IPS DF 19.7 (cell line): Measurements from ENCODE around the gene NEK11.

Experiments
- DNase-seq: peaks from one replicate; pipeline ENCODE4 v3.0.0-alpha.2; 2013; ENCODE audit warnings: low read depth, low spot score

NEK11 gene, protein sequence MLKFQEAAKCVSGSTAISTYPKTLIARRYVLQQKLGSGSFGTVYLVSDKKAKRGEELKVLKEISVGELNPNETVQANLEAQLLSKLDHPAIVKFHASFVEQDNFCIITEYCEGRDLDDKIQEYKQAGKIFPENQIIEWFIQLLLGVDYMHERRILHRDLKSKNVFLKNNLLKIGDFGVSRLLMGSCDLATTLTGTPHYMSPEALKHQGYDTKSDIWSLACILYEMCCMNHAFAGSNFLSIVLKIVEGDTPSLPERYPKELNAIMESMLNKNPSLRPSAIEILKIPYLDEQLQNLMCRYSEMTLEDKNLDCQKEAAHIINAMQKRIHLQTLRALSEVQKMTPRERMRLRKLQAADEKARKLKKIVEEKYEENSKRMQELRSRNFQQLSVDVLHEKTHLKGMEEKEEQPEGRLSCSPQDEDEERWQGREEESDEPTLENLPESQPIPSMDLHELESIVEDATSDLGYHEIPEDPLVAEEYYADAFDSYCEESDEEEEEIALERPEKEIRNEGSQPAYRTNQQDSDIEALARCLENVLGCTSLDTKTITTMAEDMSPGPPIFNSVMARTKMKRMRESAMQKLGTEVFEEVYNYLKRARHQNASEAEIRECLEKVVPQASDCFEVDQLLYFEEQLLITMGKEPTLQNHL

DNA sequence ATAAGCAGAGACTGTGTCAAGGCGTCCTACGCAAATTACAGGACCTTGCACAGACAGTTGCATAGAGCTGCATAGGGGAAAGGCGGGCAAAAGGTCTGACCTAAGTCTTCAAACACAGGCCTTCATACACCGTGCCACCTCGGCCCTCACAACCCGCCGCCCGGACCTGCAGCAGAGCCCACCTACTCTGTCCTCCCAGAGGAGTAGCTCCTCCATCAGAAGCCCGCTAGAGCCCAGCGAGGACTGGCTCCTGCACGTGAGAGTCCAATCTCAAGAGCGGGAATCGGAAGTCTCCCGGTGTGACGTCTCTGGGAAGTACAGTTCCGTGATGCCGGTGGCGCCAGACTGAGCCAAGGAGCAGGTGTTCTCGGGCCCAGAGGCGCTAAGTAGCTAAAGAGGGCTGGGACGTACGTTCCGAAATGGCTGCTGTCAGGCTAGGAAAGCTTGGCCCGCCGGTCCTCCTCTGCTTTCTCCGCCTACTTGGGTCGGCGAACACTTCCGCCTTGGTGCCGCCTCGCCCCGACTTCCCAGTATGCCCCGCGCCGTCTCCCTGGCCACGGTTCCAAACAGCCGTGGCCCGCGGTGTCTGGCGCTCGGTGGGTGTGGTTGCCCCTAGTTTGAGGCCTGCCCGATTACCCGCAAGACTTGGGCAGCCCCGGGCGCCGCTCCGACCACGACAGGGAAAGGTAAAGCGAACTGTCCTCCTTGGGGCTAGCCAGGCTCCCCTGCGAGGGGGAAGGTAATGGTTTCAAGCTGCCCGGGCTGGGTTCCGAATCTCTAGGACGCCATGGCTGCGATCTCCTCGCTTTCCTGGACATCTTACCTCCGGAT is at the start of gene NEK11, which contains the start of gene ASTE1:
TSS of gene NEK11 (plus strand) at position 557 of the 831 bp plus-strand sequence. CDS start 2,832 bp downstream, outside the sequence.
TSS of gene ASTE1 (minus strand) at position 505 of the 831 bp plus-strand sequence. CDS start 1,519 bp downstream, outside the sequence.
- peak; percentile 25 for DNase-seq

DNA sequence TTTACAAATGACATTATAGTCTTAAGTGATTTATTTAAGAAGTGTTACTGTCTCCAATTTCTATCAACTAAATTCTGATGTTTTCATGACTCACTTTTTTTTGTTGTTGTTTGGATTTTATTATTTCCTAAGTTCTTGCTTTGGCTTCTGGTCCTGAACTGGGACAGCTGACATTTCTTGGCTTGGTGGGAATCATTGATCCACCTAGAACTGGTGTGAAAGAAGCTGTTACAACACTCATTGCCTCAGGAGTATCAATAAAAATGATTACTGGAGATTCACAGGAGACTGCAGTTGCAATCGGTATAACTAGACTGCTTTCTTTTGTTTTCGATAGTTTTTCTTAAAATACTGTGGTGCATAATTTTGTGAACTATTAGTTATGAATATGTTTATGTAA is 47.6 kb upstream of the NEK11 start:
- no peak for DNase-seq

DNA sequence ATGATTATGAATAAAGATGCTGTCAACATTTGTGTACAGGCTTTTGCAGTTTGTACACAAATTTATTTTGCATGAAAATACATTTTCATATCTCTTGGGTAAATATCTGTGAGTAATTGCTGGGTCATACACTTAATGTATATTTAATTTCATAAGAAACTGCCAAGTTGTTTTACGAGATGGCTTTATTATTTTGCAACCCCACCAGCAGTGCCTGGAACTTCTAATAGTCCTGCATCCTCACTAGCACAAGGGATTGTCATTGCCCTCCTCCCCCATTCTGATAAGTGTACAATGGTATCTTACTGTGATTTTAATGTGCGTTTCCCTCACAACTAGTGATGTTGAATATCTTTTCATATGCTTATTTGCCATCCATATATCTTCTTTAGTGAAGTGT is 45.2 kb upstream of the NEK11 start:
- no peak for DNase-seq

DNA sequence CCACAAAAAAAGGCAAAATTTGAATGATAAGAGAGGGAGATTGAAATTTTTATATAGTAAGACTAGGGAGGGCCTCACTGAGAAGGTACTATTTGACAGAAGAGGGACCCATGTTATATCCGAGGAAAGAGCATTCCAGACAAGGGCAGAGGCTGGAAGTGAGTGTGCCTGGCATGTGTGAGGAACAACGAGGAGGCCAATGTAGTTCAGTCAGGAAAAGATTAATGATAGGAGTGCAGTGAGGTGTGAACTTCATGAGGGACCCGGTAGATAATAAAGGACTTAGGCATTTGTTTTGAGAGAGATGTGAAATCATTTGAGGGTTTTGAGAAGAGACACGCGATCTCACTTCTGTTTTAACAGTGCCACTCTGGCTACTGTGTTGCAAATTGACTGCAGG is 36.4 kb upstream of the NEK11 start:
- DNase-seq = no peak

DNA sequence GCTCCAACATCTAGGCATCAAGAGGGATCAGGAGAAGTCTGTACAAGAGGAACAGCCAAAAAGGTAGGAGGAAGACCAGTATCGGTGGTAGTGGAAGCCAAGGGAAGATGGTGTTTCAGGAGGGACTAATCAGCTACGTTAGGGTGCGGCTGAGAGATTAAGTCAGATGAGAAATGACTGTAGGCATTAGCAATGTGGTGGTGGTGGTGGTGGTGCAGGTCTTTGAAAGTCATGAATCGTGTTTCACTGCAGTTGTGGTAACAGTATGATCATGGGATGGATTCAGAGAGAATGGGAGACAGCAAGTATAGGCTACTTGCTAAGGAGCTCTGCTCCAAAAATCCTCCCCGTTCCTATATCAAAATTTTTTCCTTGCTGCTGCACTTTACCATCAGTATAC is 35.6 kb upstream of the NEK11 start:
- no peak for DNase-seq

DNA sequence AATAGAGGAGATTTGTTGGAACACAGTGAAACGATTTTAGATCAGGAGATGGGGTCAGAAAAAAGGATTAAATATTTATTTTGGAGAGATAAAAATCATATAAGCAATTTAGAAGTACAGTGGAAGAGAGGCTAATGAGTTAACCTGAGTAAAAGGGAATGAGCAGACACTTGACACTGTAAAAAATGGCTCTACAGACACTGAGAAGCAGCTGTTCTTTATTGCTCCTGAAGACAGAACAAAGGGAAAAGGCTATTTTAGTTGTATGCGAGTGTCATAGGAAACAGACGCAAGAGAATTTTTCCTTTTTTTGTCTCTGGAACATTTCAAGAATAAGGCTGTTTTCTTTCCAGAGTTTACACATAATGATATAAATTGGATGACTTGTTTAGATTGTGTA is 34.3 kb upstream of the NEK11 start:
- no peak for DNase-seq

DNA sequence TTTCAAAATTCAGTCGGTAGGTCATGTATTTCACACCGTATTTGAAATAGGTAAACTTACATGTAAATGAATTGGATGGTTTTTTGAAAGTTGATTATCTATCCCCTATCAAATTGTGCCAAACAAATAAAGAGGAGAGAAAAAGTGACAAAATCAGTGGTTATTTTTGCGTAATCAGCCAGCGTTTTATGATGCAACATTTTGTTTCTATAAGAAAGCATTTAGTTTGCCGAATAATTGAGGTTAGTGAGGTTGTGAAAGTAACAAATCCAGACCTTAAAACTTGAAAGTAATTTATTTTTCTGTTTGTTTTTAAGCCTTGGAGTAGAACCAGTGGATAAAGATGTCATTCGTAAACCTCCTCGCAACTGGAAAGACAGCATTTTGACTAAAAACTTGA is 29.4 kb upstream of the NEK11 start:
- DNase-seq = no peak

DNA sequence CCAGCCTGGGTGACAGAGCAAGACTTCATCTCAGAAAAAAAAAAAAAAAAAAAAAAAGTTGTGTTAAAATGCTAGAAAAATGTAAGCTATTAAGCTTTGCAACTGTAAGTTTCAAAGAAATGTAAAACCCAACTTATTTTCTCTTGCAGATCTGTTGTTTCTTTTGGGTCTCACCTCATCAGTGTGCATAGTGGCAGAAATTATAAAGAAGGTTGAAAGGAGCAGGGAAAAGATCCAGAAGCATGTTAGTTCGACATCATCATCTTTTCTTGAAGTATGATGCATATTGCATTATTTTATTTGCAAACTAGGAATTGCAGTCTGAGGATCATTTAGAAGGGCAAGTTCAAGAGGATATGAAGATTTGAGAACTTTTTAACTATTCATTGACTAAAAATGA is 25.6 kb upstream of the NEK11 start:
- DNase-seq = no peak

DNA sequence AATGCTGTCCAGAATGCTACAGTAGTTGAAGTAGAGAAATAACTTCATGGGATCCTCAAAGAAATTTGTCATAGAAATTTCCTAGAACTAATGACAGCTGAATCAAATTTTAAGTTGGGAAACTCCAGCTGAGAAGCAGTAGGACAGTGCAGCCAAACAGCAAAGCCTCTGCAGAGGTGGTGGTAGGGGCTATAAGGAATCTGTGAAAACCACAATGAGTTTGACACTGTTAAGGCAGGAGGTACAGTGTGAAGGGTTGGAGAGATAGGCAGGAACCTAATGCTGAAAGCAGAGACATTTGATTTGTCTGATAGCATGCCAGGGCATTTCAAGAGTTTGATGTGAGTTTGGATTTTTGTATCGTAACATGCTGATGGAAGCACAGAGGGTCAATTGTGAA is 22.1 kb upstream of the NEK11 start:
- no peak for DNase-seq

DNA sequence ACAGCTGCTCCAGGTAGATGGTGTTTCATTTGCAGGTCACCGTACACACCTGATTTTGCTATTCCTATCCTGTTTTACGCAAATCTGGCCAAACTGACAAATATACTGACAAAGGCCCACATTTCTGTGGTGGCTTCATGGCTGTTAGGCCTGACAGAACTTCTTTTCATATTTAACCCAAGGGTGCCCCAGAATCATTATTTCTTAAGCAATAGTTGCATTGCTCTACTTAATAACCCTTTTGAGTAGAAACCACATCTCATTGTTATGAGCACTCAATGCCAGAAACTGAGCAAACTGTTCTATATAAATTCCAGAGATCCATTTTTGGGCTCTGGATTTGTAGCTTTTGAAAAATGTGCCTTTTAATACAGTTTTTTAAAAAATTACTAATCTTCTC is 19.4 kb upstream of the NEK11 start:
- no peak for DNase-seq

DNA sequence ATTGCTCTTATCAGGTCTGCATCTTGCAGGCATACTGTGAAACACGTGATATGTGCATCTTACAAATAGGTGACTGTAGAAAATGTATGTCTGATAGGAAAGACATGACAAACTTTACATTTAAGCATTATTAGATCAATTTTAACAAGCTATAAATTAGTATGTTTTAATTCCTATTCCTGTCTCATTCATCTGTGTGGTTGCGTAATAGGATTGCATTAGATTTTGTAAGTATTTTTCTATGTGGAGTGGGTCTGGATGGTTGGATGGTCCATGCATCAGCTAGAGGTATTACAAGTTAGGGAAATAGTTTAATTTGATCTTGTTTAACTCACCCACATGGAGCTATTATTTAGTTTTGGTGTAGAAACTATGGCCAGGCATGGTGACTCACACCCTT is 18.9 kb upstream of the NEK11 start:
- DNase-seq = no peak

DNA sequence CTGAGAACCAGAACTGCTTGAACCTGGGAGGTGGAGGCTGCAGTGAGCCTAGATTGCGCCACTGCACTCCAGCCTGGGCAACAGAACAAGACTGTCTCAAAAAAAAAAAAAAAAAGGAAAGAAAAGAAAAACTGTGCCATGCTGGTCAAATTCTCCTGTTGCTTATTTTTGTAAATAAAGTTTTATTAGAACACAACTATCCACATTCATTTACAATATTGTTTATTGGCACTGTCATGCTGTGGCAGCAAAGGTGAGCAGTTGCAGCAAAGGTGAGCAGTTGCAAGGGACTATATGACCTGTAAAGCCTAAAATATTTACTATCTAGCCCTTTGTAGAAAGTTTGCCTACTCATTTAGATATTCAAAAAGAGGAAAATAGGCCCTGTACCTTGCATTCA is 18.4 kb upstream of the NEK11 start:
- no peak for DNase-seq

DNA sequence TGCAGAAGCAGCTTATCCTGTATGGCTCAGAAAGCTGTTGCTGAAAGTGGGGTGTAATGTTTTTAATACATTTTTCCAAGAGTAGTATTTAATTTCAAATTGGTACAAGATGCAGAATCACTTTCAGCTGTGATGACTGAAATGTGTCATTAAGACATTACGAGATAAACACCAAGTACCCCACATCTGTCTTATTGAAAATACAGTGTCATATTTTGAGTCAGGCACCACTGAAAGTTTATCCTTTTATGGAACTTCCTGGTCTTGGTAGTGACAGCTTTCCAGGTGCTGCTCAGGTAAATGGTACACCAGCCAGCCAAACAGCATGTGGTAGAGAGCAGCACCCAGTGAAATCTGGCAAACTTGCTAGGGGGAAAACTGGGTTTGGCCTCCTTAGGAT is 17.0 kb upstream of the NEK11 start:
- DNase-seq = no peak

DNA sequence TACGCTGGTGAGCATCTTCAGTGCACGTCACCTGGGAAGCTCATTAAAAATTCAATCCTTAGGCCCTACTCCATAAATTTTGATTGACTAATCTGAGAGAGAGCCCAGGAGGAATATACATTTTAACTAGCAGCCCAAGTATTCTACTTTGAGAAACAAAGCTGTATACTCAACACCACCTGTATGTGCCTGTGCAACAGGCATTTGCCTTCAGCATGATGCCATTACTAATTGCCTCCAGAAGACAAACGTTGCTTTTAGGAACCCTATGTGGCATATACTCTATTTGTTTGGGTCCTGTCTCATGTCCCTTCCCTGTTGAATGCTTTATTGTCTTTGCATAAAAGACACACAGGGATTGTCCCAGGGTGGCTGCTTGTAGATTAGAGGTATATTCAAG is 7.7 kb upstream of the NEK11 start:
- no peak for DNase-seq

DNA sequence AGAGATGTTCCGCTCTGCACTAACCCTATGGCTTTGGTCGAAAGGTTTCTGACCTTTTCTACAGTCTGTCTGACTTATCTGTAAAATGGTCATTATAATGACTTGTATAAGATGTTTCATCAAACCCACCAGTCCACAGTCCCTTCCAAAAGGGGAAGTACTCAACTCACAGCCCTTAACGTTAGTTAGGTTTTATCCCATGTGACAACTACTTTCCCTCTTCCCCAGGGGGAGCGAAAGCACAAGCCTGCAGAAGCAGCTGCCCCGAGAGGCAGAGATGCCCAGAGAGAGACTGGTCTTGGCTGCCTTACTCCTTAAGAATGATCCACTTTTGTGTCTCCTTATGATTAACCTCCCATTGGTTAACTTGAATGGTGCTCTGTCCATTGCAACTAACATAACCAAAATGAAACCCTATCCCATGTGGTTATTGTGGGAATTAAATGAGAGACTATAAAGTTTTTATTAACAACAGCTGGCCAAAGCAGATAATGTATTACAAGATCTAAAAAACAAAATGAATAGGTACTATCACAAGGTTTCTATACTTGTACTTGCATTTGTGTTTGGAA is 6.5 kb upstream of the NEK11 start:
- no peak for DNase-seq

DNA sequence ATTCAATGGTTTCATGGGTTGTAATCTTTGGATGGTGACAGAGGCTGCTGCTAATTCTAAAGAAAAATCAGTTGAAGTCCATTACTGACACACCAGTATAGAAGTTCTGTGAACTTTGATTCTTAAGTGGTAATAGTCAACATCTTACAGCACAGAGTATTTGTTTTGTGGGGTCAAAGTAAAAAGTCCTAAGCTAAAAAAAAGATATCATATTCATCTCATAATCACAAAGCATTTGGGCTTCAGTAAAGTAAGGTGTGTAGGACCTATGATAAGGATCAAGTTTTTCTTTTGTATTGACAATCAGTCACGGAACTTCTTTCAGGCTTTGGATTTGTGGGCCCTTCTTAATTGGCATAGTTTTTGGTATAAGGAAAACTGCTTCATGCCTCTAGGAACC is 1.1 kb upstream of the NEK11 start:
- DNase-seq = no peak

DNA sequence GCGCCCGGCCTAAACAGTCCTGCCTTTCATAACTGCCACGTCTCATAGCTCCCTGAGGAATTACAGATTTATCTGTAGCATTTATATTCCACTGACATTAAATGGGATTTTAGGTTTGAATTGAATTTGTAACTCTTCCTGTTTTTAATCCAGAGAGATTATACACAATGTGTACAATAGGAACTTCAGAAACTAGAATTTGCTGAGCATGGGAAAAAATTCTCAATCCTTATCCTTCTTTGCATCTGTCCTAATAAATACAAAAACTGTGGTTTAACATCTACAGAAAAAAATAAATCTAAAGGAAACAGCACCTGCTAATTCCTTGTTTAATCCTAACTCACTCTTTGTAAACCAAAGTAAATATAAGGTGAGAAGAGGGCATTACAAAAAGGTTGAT is 2.2 kb downstream of the NEK11 start:
- no peak for DNase-seq

DNA sequence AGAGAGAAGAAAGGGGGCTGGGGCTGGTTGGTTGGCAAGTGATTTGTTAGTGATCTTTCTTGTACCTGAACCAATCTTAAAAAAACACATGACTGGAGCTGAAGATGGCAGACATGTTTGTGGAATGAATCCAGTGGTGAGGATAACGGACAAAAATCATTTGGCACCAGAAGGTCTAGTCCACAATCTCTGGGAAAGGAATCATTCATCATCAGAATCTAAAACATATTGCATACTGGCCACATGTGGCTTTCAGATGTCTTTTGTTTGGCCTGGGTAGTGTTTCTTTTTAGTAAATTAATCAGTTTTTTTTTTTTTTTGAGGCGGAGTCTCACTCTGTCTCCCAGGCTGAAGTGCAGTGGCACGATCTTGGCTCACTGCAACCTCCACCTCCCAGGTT is 5.0 kb downstream of the NEK11 start:
- DNase-seq = no peak

DNA sequence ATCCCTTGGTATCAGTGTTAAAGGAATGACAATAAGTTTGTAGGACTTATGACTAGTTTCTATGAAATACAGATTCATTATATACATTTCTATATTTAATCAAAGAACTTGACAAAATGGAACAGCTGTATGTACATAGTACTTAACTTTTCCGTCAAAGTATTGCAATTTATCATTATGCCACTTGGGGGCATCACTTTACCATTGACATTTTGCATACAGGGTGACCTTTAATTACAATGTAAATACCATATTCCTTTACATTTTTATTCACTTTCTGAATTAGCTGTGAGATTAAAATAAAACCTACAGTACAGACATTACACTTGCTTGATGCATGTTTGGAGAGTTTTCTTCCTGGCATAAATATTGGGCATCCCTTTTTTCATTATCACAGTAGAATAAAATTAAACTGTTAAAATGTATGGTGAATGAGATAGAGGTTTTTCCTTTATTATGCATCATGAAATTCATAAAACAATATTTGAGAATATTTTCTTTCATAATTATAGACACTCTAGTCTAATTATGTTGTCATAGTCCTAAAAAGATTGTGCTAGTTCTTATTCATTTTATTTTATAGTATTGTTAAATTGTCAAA is 6.9 kb downstream of the NEK11 start:
- no peak for DNase-seq

DNA sequence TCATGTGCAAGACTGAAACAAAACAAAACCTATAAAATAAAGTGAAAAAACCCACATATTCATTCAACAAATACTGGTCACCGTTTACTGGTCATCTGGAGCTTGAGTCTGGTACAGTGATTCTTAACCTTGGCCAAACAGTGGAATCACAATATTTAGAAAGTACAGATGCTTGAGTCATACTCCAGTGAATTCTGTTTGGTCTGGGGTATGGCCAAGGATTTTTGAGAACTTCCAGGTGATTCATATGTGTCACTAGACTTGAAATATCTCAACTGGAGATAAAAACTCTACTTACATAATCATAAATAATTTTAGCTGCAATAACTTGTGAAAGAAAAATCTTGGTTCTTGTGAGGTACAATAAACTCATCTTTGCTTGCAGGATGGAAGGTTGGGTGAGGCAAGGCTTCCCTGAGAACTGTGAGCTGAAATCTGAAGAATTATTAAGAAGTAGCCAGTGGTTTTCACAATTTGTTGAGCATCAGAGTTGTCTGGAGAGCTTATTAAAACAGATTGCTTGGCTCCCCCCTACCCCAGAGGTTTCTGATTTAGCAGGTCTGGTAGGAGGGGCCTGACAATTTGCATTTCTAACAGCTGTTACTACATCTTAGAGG is 9.6 kb downstream of the NEK11 start:
- DNase-seq = no peak

DNA sequence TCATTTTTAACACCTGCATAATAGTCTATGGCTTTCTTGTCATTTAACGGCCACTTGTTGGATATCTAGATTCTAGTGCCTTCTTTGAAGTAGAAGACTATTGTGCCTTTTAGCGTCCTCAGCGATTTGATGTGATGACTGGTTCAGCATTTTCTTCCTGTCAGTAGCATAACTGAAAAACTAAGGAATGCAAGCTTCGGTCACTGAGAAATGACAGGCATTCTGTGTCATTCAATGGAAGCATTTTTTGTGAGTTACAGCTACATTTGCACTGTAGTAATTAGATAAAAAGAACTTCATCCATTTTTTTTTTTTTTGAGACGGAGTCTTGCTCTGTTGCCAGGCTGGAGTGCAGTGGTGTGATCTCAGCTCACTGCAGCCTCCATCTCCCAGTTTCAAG is 10.3 kb downstream of the NEK11 start:
- DNase-seq = no peak
